HEK293 (cell line): ENCODE data around the gene SAV1.

Experiments used
- TF ChIP-seq, protein P1 (sequence below): fragments of 450-650 bp; IDR thresholded peaks from 2 replicates; pipeline ENCODE4 v1.5.1; 2018; ENCODE audit warnings: missing biosample characterization, missing genetic modification characterization
- TF ChIP-seq, protein P2 (sequence below): fragments of 450-650 bp; formaldehyde crosslinking; IDR thresholded peaks from 2 replicates; pipeline ENCODE4 v1.5.1; 2016; ENCODE audit warnings: missing biosample characterization, missing genetic modification characterization
- TF ChIP-seq, protein P3 (sequence below): fragments of 450-650 bp; formaldehyde crosslinking; optimal IDR thresholded peaks from 2 replicates; pipeline ENCODE3; 2016; ENCODE audit warnings: missing biosample characterization, mild to moderate bottlenecking, missing genetic modification characterization

DNA sequence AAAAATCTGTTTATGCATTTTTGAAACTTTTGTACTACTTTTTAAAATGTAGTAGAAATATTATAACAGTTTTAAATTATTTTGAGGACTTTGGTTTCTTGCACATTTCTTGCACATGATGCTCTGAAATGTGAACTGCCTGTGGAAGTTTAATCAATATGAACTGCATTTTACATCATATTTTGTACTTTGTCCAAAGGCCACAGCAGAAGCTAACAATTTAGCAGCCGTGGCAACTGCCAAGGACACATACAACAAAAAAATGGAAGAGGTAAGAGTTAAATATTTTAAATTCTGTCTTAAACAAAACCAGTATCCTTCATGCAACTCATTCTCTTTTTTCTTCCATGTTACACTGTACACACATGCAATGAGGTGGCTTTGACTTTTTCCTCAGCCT, 45.1 kb downstream of the SAV1 start:
- TF ChIP-seq, protein P1, sequence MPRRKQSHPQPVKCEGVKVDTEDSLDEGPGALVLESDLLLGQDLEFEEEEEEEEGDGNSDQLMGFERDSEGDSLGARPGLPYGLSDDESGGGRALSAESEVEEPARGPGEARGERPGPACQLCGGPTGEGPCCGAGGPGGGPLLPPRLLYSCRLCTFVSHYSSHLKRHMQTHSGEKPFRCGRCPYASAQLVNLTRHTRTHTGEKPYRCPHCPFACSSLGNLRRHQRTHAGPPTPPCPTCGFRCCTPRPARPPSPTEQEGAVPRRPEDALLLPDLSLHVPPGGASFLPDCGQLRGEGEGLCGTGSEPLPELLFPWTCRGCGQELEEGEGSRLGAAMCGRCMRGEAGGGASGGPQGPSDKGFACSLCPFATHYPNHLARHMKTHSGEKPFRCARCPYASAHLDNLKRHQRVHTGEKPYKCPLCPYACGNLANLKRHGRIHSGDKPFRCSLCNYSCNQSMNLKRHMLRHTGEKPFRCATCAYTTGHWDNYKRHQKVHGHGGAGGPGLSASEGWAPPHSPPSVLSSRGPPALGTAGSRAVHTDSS (tag by site-specific recombination): no peak
- TF ChIP-seq, protein P2, sequence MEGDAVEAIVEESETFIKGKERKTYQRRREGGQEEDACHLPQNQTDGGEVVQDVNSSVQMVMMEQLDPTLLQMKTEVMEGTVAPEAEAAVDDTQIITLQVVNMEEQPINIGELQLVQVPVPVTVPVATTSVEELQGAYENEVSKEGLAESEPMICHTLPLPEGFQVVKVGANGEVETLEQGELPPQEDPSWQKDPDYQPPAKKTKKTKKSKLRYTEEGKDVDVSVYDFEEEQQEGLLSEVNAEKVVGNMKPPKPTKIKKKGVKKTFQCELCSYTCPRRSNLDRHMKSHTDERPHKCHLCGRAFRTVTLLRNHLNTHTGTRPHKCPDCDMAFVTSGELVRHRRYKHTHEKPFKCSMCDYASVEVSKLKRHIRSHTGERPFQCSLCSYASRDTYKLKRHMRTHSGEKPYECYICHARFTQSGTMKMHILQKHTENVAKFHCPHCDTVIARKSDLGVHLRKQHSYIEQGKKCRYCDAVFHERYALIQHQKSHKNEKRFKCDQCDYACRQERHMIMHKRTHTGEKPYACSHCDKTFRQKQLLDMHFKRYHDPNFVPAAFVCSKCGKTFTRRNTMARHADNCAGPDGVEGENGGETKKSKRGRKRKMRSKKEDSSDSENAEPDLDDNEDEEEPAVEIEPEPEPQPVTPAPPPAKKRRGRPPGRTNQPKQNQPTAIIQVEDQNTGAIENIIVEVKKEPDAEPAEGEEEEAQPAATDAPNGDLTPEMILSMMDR (tag by site-specific recombination): no peak
- TF ChIP-seq, protein P3, sequence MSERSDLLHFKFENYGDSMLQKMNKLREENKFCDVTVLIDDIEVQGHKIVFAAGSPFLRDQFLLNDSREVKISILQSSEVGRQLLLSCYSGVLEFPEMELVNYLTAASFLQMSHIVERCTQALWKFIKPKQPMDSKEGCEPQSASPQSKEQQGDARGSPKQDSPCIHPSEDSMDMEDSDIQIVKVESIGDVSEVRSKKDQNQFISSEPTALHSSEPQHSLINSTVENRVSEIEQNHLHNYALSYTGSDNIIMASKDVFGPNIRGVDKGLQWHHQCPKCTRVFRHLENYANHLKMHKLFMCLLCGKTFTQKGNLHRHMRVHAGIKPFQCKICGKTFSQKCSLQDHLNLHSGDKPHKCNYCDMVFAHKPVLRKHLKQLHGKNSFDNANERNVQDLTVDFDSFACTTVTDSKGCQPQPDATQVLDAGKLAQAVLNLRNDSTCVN (tag by site-specific recombination): no peak
